Activated CD8-positive, alpha-beta memory T cell treated with anti-CD3 and anti-CD28 coated beads, Interleukin-2, amount 50 U/mL, for 24 hours (primary cell): ENCODE results near the gene C1R.
A peak's percentile ranks its signal among the peaks of the same experiment; 100 is the strongest.
"Not testable (repeated sequence)": the region's sequence is repeated elsewhere in the genome, so short reads cannot be mapped to it uniquely, and the experiment has no call there.

Experiments used
- DNase-seq: peaks from one replicate; pipeline ENCODE4 v3.0.0-alpha.2; 2020; ENCODE audit errors: extremely low read depth

C1R gene

DNA sequence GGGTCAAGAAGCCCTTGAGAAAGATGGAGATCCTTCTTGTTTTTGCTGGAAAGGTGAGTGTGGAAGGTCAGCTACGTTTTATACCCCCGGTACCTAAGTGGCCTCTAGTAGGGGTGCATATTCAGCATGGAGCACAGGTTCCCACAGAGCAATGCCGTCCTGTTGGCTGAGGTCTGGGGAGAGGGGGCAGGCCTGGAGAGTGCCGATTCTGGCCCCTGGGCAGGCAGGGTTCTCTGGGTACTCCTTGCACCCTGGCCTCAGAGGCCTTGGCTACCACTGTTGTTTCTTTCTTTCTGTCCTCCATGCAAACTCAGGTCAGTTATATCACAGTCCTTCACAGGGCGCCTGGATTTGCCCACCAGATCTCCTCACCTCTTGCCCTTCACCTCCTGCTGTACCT is 27.9 kb upstream of the C1R start:
- no peak for DNase-seq

- DNase-seq = no peak
These were observed 26.6 kb upstream of the C1R start for GRCh38 chr12:7118881-7119280.

- no peak for DNase-seq
These were observed 25.4 kb upstream of the C1R start for GRCh38 chr12:7117670-7118069.

- DNase-seq = no peak
These were observed 24.7 kb upstream of the C1R start for GRCh38 chr12:7116916-7117315.

GRCh38 chr12:7116196-7116595 is 24.0 kb upstream of the C1R start:
- DNase-seq = no peak

- no peak for DNase-seq
These were observed 22.6 kb upstream of the C1R start for GRCh38 chr12:7114851-7115250.

DNA sequence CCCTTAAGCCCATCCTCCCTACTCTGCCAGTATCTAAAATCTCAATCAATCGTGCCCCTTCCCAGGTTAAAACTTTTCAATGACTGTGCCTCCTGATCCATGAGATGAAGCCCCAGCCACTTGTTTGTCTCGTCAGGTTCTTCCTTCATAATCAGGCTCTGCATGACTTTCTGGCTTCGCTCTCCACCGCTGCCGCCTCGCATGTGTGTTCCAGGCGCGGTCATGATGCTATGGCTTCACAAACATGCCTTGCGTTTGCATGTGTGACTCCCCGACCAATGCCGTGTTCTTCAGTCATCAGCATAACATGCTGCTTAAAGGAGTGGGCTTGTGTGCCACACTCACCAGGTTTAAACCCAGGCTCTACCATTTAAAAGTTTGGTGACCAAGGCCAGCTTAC is 21.8 kb upstream of the C1R start:
- no peak for DNase-seq

- DNase-seq = no peak
These were observed 21.2 kb upstream of the C1R start for GRCh38 chr12:7113389-7113871.

DNA sequence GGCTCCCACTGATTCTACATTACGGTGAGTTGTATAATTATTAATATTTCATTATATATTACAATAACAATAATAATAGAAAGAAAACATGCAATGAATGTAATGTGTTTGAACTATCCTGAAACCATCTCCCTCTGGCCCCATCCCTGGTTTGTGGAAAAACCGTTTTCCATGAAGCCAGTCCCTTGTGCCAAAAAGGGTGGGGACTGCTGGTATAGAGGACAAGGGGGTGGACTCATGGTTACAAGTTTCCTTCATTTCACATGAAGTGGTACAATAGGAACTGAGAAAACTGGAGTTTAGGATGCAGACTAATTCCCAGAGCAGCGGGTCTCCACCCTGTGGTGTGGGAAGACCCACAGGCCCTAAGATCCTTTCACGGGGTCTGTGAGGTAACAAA is 19.8 kb upstream of the C1R start:
- DNase-seq = no peak

- no peak for DNase-seq
These were observed 18.4 kb upstream of the C1R start for GRCh38 chr12:7110661-7111060.

DNA sequence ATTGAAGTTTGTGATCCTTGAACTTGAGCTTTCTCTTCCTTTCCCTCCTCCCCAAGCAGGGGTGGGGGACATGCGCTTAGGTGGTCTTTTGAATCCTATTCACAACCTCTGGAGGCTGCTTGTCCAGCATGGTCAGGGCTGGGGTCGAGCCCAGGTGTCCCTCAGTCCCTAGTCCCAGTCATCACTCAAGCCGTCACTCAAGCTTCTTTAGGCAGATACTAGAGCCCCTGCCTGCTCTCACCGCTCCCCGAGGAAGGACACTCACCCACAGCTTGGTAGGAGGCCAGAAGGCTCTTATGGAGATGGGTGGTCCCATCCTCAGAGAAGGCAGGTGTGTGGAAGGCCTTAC is 17.3 kb upstream of the C1R start:
- no peak for DNase-seq

DNA sequence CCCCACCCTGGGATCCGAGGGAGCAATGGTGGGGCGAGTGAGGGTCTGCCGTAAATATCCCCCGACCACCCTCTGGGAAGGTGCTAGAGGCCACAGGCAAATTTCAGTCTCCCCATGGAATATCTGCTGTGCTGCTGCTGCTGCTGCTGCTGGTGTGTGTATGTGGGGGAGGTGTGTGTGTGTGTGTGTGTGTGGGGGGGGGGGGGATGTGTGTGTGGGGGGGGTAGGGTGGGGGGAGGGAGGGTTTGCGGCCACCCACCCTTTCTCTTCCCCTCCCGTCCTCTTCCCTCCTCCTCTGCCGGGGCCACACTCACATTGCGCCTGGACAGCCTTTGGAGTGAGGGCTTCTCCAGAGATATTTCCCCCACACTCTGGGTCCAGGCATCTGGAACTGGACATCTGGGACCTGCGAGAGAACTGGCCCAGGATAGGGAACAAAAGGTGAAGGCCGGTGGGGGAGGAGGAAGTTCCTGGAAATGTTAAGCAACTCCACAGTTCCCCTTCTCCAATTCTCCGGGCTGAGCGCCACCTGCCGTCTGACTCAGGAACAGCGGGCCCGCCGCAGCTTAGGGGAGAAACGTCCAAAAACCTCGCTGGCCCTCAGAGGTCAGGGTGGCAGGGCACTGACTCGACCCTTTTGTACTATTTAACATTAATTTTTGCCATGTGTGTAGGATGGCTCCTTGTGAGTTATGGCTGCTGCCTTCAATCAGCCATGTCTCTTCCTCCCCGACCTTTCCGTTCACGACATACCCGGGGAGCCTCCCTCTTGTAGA is 16.7 kb upstream of the C1R start, which contains the start of gene C1RL:
C1RL (minus strand) TSS at position 419 of the 776 bp plus-strand sequence; CDS start at position 385, 34 bp downstream.
- peak; percentile 63 for DNase-seq

GRCh38 chr12:7108003-7108795 is 16.0 kb upstream of the C1R start:
- peak; percentile 47 for DNase-seq

GRCh38 chr12:7107636-7108002 is 15.4 kb upstream of the C1R start:
- no peak for DNase-seq

DNA sequence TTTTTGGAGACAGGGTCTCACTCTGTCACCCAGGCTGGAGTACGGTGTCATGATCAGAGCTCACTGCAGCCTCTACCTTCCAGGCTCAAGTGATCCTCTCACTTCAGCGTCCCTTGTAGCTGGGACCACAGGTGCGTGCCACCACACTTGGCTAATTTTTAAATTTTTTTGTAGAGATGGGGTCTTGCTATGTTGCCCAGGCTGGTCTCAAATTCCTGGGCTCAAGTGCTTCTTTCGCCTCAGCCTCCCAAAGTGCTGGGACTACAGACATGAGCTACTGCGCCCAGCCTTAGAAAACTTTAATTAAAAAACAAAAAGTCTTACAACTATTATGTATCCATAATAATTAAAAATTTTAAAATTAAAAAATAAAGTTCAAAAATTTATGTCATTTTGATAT is 14.9 kb upstream of the C1R start:
- DNase-seq = not testable (repeated sequence)

- no peak for DNase-seq
These were observed 13.8 kb upstream of the C1R start for GRCh38 chr12:7106082-7106481.

GRCh38 chr12:7103837-7104584 is 11.8 kb upstream of the C1R start:
- no peak for DNase-seq

- DNase-seq = no peak
These were observed 10.3 kb upstream of the C1R start for GRCh38 chr12:7102582-7102981.

- DNase-seq = no peak
These were observed 9.5 kb upstream of the C1R start for GRCh38 chr12:7101694-7102131.

DNA sequence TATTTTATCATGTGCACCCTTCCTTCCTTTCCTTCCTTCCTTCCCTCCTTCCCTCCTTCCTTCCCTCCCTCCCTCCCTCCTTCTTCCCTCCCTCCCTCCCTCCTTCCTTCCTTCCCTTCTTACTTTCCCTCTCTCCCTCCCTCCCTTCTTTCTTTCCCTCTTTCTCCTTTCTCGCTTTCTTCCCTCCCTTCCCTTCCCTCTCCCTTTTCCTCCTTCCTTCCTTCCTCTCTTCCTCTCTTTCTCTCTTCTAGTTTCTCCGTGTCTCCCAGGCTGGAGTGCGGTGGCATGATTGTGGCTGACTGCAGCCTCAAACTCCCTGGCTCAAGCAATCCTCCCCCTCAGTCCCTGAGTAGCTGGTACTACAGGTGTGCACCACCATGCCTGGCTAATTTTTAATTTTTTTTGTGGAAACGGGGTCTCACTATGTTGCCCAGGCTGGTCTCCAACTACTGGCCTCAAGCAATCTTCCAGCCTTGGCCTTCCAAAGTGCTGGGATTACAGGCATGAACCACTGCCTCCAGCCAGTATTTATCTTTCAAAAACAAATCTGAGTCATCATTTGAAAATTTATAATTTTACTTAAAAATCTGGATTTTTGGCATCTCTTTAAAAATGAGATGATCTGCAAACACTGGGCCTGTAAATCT is 8.9 kb upstream of the C1R start:
- DNase-seq = no peak

GRCh38 chr12:7100239-7100638 is 8.0 kb upstream of the C1R start:
- DNase-seq = no peak
